ENCODE data around the gene NR2E1.

Gene NR2E1

GRCh38 chr6:108211671-108212070 lies 45.8 kb downstream of the NR2E1 start:
- no peak for DNase-seq

GRCh38 chr6:108222064-108222463 lies 56.2 kb downstream of the NR2E1 start:
- no peak for DNase-seq

GRCh38 chr6:108222504-108222903 lies 56.7 kb downstream of the NR2E1 start:
- DNase-seq: no peak

GRCh38 chr6:108227290-108227689 lies 61.5 kb downstream of the NR2E1 start:
- DNase-seq: no peak

- DNase-seq: no peak
Observed at GRCh38 chr6:108228416-108228815, 62.6 kb downstream of the NR2E1 start.

GRCh38 chr6:108235127-108235526 lies 69.3 kb downstream of the NR2E1 start:
- no peak for DNase-seq

GRCh38 chr6:108236791-108237190 lies 71.0 kb downstream of the NR2E1 start:
- DNase-seq: no peak

GRCh38 chr6:108238322-108238721 lies 72.5 kb downstream of the NR2E1 start:
- no peak for DNase-seq

Data from fibroblast of skin of back (primary cell).